Effector memory CD8-positive, alpha-beta T cell (primary cell): Measurements from ENCODE around the gene TYROBP.

Experiments
- ATAC-seq: fragments of 150-1000 bp; cut with Tn5 transposase; replicated peaks from 2 replicates; pipeline ENCODE4 v1.10.0; 2021; ENCODE audit warnings: mild to moderate bottlenecking, moderate library complexity
- DNase-seq, 3 experiments: peaks; one replicate each; pipeline ENCODE4 v3.0.0; 2021
- H3K27ac Mint-ChIP-seq, 2 donors: one replicate each; pipeline ENCODE4 v1.8.0; 2022; ENCODE audit warnings: mild to moderate bottlenecking in 2 of 2, mixed read lengths in 2 of 2, moderate library complexity in 2 of 2
- H3K27me3 Mint-ChIP-seq, 2 donors: one replicate each; pipeline ENCODE4 v1.8.0; 2022; ENCODE audit warnings: mixed read lengths in 2 of 2
- H3K36me3 Mint-ChIP-seq: one replicate; pipeline ENCODE4 v1.8.0; 2022; ENCODE audit warnings: mild to moderate bottlenecking, moderate library complexity, mixed read lengths; ENCODE audit not compliant: insufficient read depth
- H3K4me1 Mint-ChIP-seq, 2 donors: one replicate each; pipeline ENCODE4 v1.8.0; 2022; ENCODE audit warnings: low read depth in 2 of 2, mixed read lengths in 2 of 2
- H3K4me3 Mint-ChIP-seq, 2 donors: one replicate each; pipeline ENCODE4 v1.8.0; 2022; ENCODE audit warnings: mild to moderate bottlenecking in 2 of 2, mixed read lengths in 2 of 2, moderate library complexity in 2 of 2
- H3K9me3 Mint-ChIP-seq, 2 donors: one replicate each; pipeline ENCODE4 v1.8.0; 2022; ENCODE audit warnings: mixed read lengths in 2 of 2

Gene TYROBP

DNA sequence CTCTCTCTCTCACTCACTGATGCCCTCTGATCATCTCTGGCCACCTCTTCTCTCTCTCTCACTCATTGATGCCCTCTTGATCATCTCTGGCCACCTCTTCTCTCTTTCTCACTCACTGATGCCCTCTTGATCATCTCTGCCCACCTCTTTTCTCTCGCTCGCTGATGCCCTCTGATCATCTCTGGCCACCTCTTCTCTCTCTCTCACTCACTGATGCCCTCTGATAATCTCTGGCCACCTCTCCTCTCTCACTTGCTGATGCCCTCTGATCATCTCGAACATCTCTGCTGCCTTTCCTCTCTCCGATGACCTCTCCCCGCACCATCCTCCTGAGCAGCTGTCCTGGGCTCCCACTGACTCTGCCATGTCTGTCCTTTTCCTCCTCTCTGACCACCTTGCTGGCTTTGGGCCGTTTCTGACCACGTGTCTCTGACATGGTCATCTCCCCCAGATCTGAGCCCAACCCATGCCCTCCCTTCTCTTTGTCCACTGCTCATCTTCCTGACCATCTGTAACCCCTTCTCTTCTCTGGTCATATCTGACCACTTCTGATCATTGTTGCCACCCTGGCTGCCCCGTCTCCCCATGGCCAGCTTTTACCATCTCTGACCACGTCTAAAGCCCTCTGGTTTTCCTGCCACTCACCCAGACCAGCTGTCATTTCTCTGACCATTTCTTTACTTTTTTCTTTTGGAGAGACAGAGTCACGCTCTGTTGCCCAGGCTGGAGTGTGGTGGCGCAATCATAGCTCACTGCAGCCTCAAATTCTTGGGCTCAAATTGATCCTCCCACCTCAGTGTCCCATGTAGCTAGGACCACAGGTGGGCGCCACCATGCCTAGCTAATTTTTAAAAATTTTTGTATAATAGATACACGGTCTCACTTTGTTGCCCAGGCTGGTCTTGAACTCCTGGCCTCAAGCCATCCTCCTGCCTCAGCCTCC is 30.5 kb upstream of the TYROBP start:
- Mint-ChIP-seq H3K4me3 (peak overlapping the region; percentile 72 to 86), H3K9me3 (no peaks in the 10 kb centered on the region), H3K27ac (peak overlapping the region; percentile 16 to 77), H3K4me1 (peaks cover 24 to 33% of the 10 kb centered on the region in 2 donors), H3K36me3 (peaks cover 17% of the 10 kb centered on the region), H3K27me3 (no peaks in the 10 kb centered on the region)
- ATAC-seq (no peak), DNase-seq (no peak)

DNA sequence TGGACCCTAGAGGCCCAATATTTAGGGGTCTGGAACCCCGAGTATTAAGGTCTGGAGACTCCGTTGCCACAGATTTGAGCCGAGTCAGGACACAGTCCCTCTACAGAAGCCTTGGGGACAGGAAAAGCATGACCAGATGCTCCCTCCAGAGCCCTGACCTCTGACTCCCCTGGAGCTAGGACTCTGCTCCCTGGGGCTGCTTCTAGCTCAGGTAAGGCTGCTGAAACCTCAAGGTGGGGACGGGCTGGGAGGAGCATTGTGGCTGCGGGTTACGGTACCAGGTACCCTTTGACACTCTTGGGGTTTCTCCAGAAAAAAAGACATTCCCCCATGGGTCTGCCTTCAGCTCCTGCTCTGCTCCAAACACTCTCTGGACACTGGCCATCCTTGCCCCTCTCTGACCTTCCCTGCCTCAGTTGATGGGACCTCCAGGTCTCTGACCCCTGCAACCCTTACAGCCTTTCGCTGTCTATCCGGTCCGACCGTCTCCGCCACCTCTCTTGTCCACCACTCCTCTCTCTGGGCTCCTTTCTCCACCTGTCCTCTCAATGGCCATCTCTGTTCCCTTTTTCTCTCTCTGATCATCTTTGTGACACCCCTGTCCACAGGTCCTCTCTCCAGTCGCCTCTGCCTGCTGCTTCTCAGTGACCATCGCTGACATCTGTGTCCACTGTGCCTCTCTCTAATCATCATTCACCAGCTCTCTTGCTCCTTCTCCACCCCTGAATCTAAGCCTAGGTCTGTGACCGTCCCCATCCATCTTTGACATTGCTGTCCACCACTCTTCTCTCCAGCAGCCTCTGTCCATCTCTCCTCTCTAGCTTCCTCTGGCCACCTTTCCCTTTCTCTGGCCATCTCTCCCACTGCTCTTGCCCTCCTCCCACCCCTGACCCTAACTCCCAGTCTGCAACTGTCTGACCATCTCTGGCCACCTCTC is 29.5 kb upstream of the TYROBP start:
- H3K9me3 Mint-ChIP-seq, result no peaks in the 10 kb centered on the region
- no peaks in the 10 kb centered on the region for H3K27me3 Mint-ChIP-seq
- H3K36me3 Mint-ChIP-seq, result peaks cover 13% of the 10 kb centered on the region
- H3K27ac Mint-ChIP-seq, result peak overlapping the region; percentile 16 to 77
- ATAC-seq, result peak; percentile 40
- H3K4me3 Mint-ChIP-seq, result peak overlapping the region; percentile 72 to 86
- peaks cover 20 to 28% of the 10 kb centered on the region in 2 donors for H3K4me1 Mint-ChIP-seq
- DNase-seq, result no peak

- H3K27ac Mint-ChIP-seq, result peak overlapping the region in 1 of 2 donors; percentile 77
- DNase-seq (no peak), ATAC-seq (no peak)
- H3K4me3 Mint-ChIP-seq, result peak overlapping the region; percentile 72 to 86
- no peaks in the 10 kb centered on the region for H3K27me3 Mint-ChIP-seq
- peaks cover 22 to 28% of the 10 kb centered on the region in 2 donors for H3K4me1 Mint-ChIP-seq
- peaks cover 12% of the 10 kb centered on the region for H3K36me3 Mint-ChIP-seq
- H3K9me3 Mint-ChIP-seq, result no peaks in the 10 kb centered on the region
Observed at GRCh38 chr19:35936738-35937268, 28.7 kb upstream of the TYROBP start.

- H3K4me3 Mint-ChIP-seq, result peak within 1 kb of the TSS; percentile 73 to 86
- peak in 1 of 3 experiments; percentile 22 for DNase-seq
- no peak for ATAC-seq
- peaks cover 17% of the 10 kb centered on the region for H3K36me3 Mint-ChIP-seq
- H3K4me1 Mint-ChIP-seq, result peaks cover 26 to 27% of the 10 kb centered on the region in 2 donors
- H3K27ac Mint-ChIP-seq, result peak within 1 kb of the TSS; percentile 0 to 77
- H3K9me3 Mint-ChIP-seq, result no peaks in the 10 kb centered on the region
- H3K27me3 Mint-ChIP-seq, result no peaks in the 10 kb centered on the region
Observed at GRCh38 chr19:35935911-35936737, 28.0 kb upstream of the TYROBP start, which contains the start of gene LRFN3. LRFN3 (plus strand) TSS chr19:35936374; CDS start chr19:35939426, 3,052 bp downstream.

- H3K9me3 Mint-ChIP-seq, result no peaks in the 10 kb centered on the region
- H3K27ac Mint-ChIP-seq, result no peak overlapping the region
- peaks cover 26 to 27% of the 10 kb centered on the region in 2 donors for H3K4me1 Mint-ChIP-seq
- no peak overlapping the region for H3K4me3 Mint-ChIP-seq
- peaks cover 11% of the 10 kb centered on the region for H3K36me3 Mint-ChIP-seq
- DNase-seq (no peak), ATAC-seq (no peak)
- no peaks in the 10 kb centered on the region for H3K27me3 Mint-ChIP-seq
Observed at GRCh38 chr19:35932291-35932936, 24.3 kb upstream of the TYROBP start.

- Mint-ChIP-seq H3K27ac (peak overlapping the region in 1 of 2 donors; percentile 3), H3K36me3 (peaks cover 11% of the 10 kb centered on the region), H3K27me3 (no peaks in the 10 kb centered on the region), H3K4me1 (peaks cover 29 to 31% of the 10 kb centered on the region in 2 donors), H3K4me3 (peak overlapping the region; percentile 69 to 75), H3K9me3 (no peaks in the 10 kb centered on the region)
- no peak for DNase-seq
- ATAC-seq, result no peak
Observed at GRCh38 chr19:35931874-35932202, 23.7 kb upstream of the TYROBP start.

GRCh38 chr19:35931161-35931873 is 23.2 kb upstream of the TYROBP start:
- peak; percentile 98 to 99 (median 99) for DNase-seq
- peak; percentile 94 for ATAC-seq
- H3K4me3 Mint-ChIP-seq, result peak overlapping the region; percentile 69 to 75
- peaks cover 11% of the 10 kb centered on the region for H3K36me3 Mint-ChIP-seq
- H3K4me1 Mint-ChIP-seq, result peaks cover 33 to 34% of the 10 kb centered on the region in 2 donors
- no peaks in the 10 kb centered on the region for H3K9me3 Mint-ChIP-seq
- no peaks in the 10 kb centered on the region for H3K27me3 Mint-ChIP-seq
- H3K27ac Mint-ChIP-seq, result peak overlapping the region; percentile 3 to 56

DNA sequence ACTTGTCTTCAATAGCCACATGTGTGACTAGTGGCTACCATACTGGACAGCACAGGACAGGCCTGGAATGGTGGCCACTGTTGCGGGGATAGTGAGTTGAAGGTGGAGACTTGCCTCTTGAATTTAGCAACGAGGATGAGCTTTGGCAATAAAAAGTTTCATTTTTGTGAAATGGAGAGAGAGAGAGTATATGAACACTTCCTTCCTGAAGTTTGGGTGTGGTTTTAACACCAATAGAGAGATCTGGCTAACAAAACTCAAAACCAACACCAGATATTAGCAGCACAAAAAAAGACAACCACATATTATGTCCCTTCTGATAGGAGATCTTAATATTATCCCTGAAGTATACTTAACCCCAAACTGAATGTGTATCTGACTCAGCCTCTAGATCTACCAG is 21.8 kb upstream of the TYROBP start:
- H3K9me3 Mint-ChIP-seq, result peaks cover 0 to 8% of the 10 kb centered on the region in 2 donors
- peaks cover 29 to 35% of the 10 kb centered on the region in 2 donors for H3K4me1 Mint-ChIP-seq
- DNase-seq, result no peak
- H3K27ac Mint-ChIP-seq, result peak overlapping the region; percentile 72 to 82
- peak; percentile 12 for ATAC-seq
- H3K36me3 Mint-ChIP-seq, result peaks cover 11% of the 10 kb centered on the region
- H3K27me3 Mint-ChIP-seq, result no peaks in the 10 kb centered on the region
- peak overlapping the region; percentile 71 to 75 for H3K4me3 Mint-ChIP-seq

DNA sequence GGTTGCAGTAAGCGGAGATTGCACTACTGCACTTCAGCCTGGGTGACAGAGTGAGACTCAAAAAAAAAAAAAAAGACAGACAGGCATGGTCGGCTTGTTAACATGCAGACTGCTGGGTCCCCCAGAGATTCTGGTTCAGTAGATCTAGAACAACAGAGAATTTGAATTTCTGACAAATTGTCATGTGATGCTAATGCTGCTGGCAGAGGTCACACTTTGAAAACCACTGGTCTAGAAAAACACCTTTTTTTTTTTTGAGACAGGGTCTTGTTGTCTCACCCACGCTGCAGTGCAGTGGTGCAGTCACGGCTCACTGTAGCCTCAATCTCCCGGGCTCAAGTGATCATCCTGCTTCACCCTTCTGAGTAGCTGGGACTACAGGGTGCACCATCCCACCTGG is 20.4 kb upstream of the TYROBP start:
- ATAC-seq, result no peak
- peaks cover 29 to 35% of the 10 kb centered on the region in 2 donors for H3K4me1 Mint-ChIP-seq

GRCh38 chr19:35925501-35925900 is 17.4 kb upstream of the TYROBP start:
- no peaks in the 10 kb centered on the region for H3K27me3 Mint-ChIP-seq
- peaks cover 5% of the 10 kb centered on the region for H3K36me3 Mint-ChIP-seq
- H3K4me3 Mint-ChIP-seq, result no peak overlapping the region
- peaks cover 19 to 29% of the 10 kb centered on the region in 2 donors for H3K4me1 Mint-ChIP-seq
- no peak overlapping the region for H3K27ac Mint-ChIP-seq
- DNase-seq (no peak), ATAC-seq (no peak)
- peaks cover 0 to 8% of the 10 kb centered on the region in 2 donors for H3K9me3 Mint-ChIP-seq

More for the DNA sequence above, 20.4 kb upstream of the TYROBP start:
- peak overlapping the region; percentile 41 to 49 for H3K4me3 Mint-ChIP-seq
- H3K27me3 Mint-ChIP-seq, result no peaks in the 10 kb centered on the region
- H3K9me3 Mint-ChIP-seq, result peaks cover 0 to 8% of the 10 kb centered on the region in 2 donors
- peaks cover 11% of the 10 kb centered on the region for H3K36me3 Mint-ChIP-seq
- H3K27ac Mint-ChIP-seq, result peak overlapping the region in 1 of 2 donors; percentile 78
- DNase-seq, result no peak

GRCh38 chr19:35921012-35921411 is 12.9 kb upstream of the TYROBP start:
- H3K27ac Mint-ChIP-seq, result no peak overlapping the region
- ATAC-seq, result no peak
- H3K36me3 Mint-ChIP-seq, result no peaks in the 10 kb centered on the region
- H3K27me3 Mint-ChIP-seq, result no peaks in the 10 kb centered on the region
- DNase-seq, result no peak
- H3K9me3 Mint-ChIP-seq, result peaks cover 0 to 5% of the 10 kb centered on the region in 2 donors
- H3K4me1 Mint-ChIP-seq, result peaks cover 0 to 3% of the 10 kb centered on the region in 2 donors
- H3K4me3 Mint-ChIP-seq, result no peak overlapping the region
